H1 (cell line): ENCODE data around the gene NR0B1. TPM values are rescaled to one million over a fixed set of nuclear protein-coding genes. Genes with fewer than 3 reads are reported as not detected.

ENCODE experiments used
- CTCF ChIA-PET: fragments of 300-600 bp; sonication (Branson Sonifier 250); formaldehyde crosslinking; loops from one replicate; lab custom pipeline; 2021; ENCODE audit not compliant: partially characterized antibody; lab: Charles Lee
- POLR2A ChIA-PET: fragments of 300-600 bp; sonication (Branson Sonifier 250); formaldehyde crosslinking; loops from one replicate; lab custom pipeline; 2021; ENCODE audit warnings: inconsistent platforms; ENCODE audit not compliant: partially characterized antibody; lab: Charles Lee
- DNase-seq, 2 experiments: peaks; one replicate each; pipeline versions ENCODE4 v3.0.0 to v3.0.0-alpha.2; 2010 to 2022; ENCODE audit warnings: low spot score in 2 of 2, low read depth in 1 of 2, mixed read lengths in 1 of 2
- FAIRE-seq: peaks from 2 replicates; lab custom pipeline; 2011; peaks lifted over from hg19 to GRCh38; lab: Jason Lieb, UNC
- H2AFZ ChIP-seq: 2 replicates; pipeline ENCODE4 v1.8.1; 2012; ENCODE audit warnings: low read length, inconsistent platforms
- H2AK5ac ChIP-seq: 2 replicates; pipeline ENCODE4 v1.6.1; 2013; ENCODE audit warnings: low read depth, low read length
- H2BK120ac ChIP-seq: replicated peaks from 2 replicates; pipeline ENCODE3; 2013; ENCODE audit warnings: low read depth, low read length, inconsistent platforms
- H2BK12ac ChIP-seq: 2 replicates; pipeline ENCODE4 v1.6.1; 2013; ENCODE audit warnings: low read depth, low read length
- H2BK15ac ChIP-seq: 2 replicates; pipeline ENCODE4 v1.6.1; 2013; ENCODE audit warnings: low read length
- H2BK20ac ChIP-seq: 2 replicates; pipeline ENCODE4 v1.6.1; 2013; ENCODE audit warnings: low read length
- H2BK5ac ChIP-seq: 2 replicates; pipeline ENCODE4 v1.6.1; 2013; ENCODE audit warnings: low read depth, low read length
- H3K14ac ChIP-seq: 2 replicates; pipeline ENCODE4 v1.6.1; 2013; ENCODE audit warnings: inconsistent platforms; ENCODE audit not compliant: insufficient read length
- H3K18ac ChIP-seq: 2 replicates; pipeline ENCODE4 v1.6.1; 2013; ENCODE audit warnings: low read length; ENCODE audit errors: extremely low read depth
- H3K23ac ChIP-seq: 2 replicates; pipeline ENCODE4 v1.6.1; 2013; ENCODE audit warnings: inconsistent platforms; ENCODE audit not compliant: insufficient read length
- H3K23me2 ChIP-seq: 2 replicates; pipeline ENCODE4 v1.6.1; 2013; ENCODE audit warnings: low read depth, low read length
- H3K27ac ChIP-seq: 2 replicates; pipeline ENCODE4 v1.6.1; 2011; ENCODE audit warnings: low read depth, low read length, inconsistent platforms
- H3K27me3 ChIP-seq, 4 experiments: replicated peaks in 1 of 4; 1 replicate in 1 of 4; 2 replicates in 3 of 4; pipeline versions ENCODE4 v1.6.1 to v1.8.1; 2011 to 2013; ENCODE audit warnings: low read length in 3 of 4, mild to moderate bottlenecking in 3 of 4, inconsistent platforms in 2 of 4, mixed read lengths in 2 of 4, moderate library complexity in 1 of 4; ENCODE audit not compliant: control insufficient read depth in 3 of 4, insufficient read depth in 3 of 4; ENCODE audit errors: extremely low read depth in 1 of 4
- H3K36me3 ChIP-seq, 4 experiments: 2 replicates each; pipeline versions ENCODE4 v1.6.1 to v1.8.1; 2011 to 2013; ENCODE audit warnings: mild to moderate bottlenecking in 4 of 4, low read length in 3 of 4, moderate library complexity in 2 of 4, control low read depth in 1 of 4, inconsistent platforms in 1 of 4; ENCODE audit not compliant: insufficient read depth in 4 of 4, control insufficient read depth in 2 of 4
- H3K4ac ChIP-seq: replicated peaks from 2 replicates; pipeline ENCODE3; 2013; ENCODE audit warnings: low read length, low read depth, mixed read lengths, inconsistent platforms; ENCODE audit not compliant: insufficient read length
- H3K4me1 ChIP-seq, 4 experiments: replicated peaks in 1 of 4; 1 replicate in 1 of 4; 2 replicates in 3 of 4; pipeline versions ENCODE4 v1.6.1 to v1.8.1; 2011 to 2013; ENCODE audit warnings: low read length in 3 of 4, inconsistent platforms in 2 of 4, mixed read lengths in 1 of 4; ENCODE audit not compliant: insufficient read depth in 4 of 4, control insufficient read depth in 3 of 4
- H3K4me2 ChIP-seq, 2 experiments: 2 replicates each; pipeline versions ENCODE4 v1.6.1 to v1.8.1; 2011 to 2013; ENCODE audit warnings: low read depth in 2 of 2, low read length in 2 of 2, control low read depth in 1 of 2, inconsistent platforms in 1 of 2, mild to moderate bottlenecking in 1 of 2; ENCODE audit not compliant: insufficient read depth in 1 of 2
- H3K4me3 ChIP-seq, 4 experiments: fragments of 200-600, 300-600 bp in 1 of 4; sonication (generic), shearing (Covaris generic), sonication (Bioruptor Twin) in 1 of 4; 2 replicates each; pipeline versions ENCODE4 v1.5.1 to v1.8.1; 2011 to 2016; ENCODE audit warnings: low read length in 4 of 4, low read depth in 3 of 4, control low read depth in 2 of 4, inconsistent platforms in 2 of 4, mild to moderate bottlenecking in 2 of 4, mixed read lengths in 1 of 4, moderate library complexity in 1 of 4; ENCODE audit not compliant: insufficient read depth in 2 of 4; ENCODE audit errors: extremely low read depth in 1 of 4
- H3K56ac ChIP-seq: replicated peaks from 2 replicates; pipeline ENCODE3; 2013; ENCODE audit warnings: low read depth, mild to moderate bottlenecking, mixed read lengths, low read length, inconsistent platforms; ENCODE audit not compliant: insufficient read length
- H3K79me1 ChIP-seq: 2 replicates; pipeline ENCODE4 v1.6.1; 2013; ENCODE audit warnings: low read depth, low read length, control low read depth
- H3K79me2 ChIP-seq, 2 experiments: 2 replicates each; pipeline versions ENCODE4 v1.6.1 to v1.8.1; 2012 to 2013; ENCODE audit warnings: low read length in 2 of 2, mild to moderate bottlenecking in 2 of 2, inconsistent platforms in 1 of 2; ENCODE audit not compliant: insufficient read depth in 2 of 2, control insufficient read depth in 1 of 2
- H3K9ac ChIP-seq, 4 experiments: replicated peaks in 1 of 4; 1 replicate in 1 of 4; 2 replicates in 3 of 4; pipeline versions ENCODE4 v1.6.1 to v1.8.1; 2011 to 2013; ENCODE audit warnings: low read depth in 3 of 4, low read length in 3 of 4, control low read depth in 2 of 4, mild to moderate bottlenecking in 2 of 4, moderate library complexity in 2 of 4, inconsistent platforms in 1 of 4; ENCODE audit errors: extremely low read depth in 1 of 4
- H3K9me3 ChIP-seq, 2 experiments: 2 replicates each; pipeline versions ENCODE4 v1.6.1 to v1.8.1; 2012 to 2013; ENCODE audit warnings: mild to moderate bottlenecking in 2 of 2, moderate library complexity in 2 of 2, control low read depth in 1 of 2, inconsistent platforms in 1 of 2, low read depth in 1 of 2, low read length in 1 of 2, mixed read lengths in 1 of 2; ENCODE audit not compliant: insufficient read depth in 2 of 2
- H4K20me1 ChIP-seq, 2 experiments: replicated peaks in 1 of 2; 2 replicates each; pipeline versions ENCODE3 to v1.8.1; 2011 to 2013; ENCODE audit warnings: inconsistent platforms in 2 of 2, low read length in 2 of 2, mild to moderate bottlenecking in 1 of 2; ENCODE audit not compliant: insufficient read depth in 2 of 2, control insufficient read depth in 1 of 2
- H4K5ac ChIP-seq: 2 replicates; pipeline ENCODE4 v1.6.1; 2013; ENCODE audit warnings: low read length, low read depth, mixed read lengths, inconsistent platforms; ENCODE audit not compliant: insufficient read length
- H4K8ac ChIP-seq: 2 replicates; pipeline ENCODE4 v1.8.0; 2013; ENCODE audit warnings: mild to moderate bottlenecking, moderate library complexity, low read length, inconsistent platforms; ENCODE audit not compliant: insufficient read depth; ENCODE audit errors: extremely low read depth
- H4K91ac ChIP-seq: replicated peaks from 2 replicates; pipeline ENCODE3; 2013; ENCODE audit warnings: low read length, mixed read lengths, inconsistent platforms; ENCODE audit not compliant: insufficient read length
- ASH2L ChIP-seq: fragments of 200-600, 300-600 bp; sonication (generic); IDR thresholded peaks from one replicate; pipeline ENCODE4 v1.7.1; 2017; ENCODE audit warnings: low read length
- CBX5 ChIP-seq: fragments of 300-800, 300-1000 bp; sonication (generic); IDR thresholded peaks from 2 replicates; pipeline ENCODE4 v1.7.1; 2016; ENCODE audit warnings: antibody characterized with exemption, low read length, low read depth
- CBX8 ChIP-seq: fragments of 300-800, 300-1000 bp; sonication (generic); IDR thresholded peaks from 2 replicates; pipeline ENCODE4 v1.7.1; 2016; ENCODE audit warnings: low read depth, low read length, borderline replicate concordance
- CEBPB ChIP-seq: IDR thresholded peaks from 2 replicates; pipeline ENCODE4 v1.6.1; 2012; ENCODE audit warnings: low read depth, low read length
- CTBP2 ChIP-seq: IDR thresholded peaks from 2 replicates; pipeline ENCODE4 v1.7.0; 2011; ENCODE audit warnings: borderline replicate concordance, mild to moderate bottlenecking, moderate library complexity, mixed read lengths, low read length; ENCODE audit not compliant: insufficient read depth, insufficient read length
- JUN ChIP-seq: IDR thresholded peaks from 2 replicates; pipeline ENCODE4 v1.6.1; 2011; ENCODE audit warnings: low read depth, mild to moderate bottlenecking, improper control_type of control experiment, low read length
- KDM1A ChIP-seq: fragments of 200-600, 300-600 bp; sonication (generic); IDR thresholded peaks from 2 replicates; pipeline ENCODE4 v1.7.1; 2016; ENCODE audit warnings: mild to moderate bottlenecking, low read length, borderline replicate concordance
- KDM4A ChIP-seq: IDR thresholded peaks from one replicate; pipeline ENCODE4 v1.7.1; 2012; ENCODE audit warnings: low read depth, mild to moderate bottlenecking, moderate library complexity, low read length, inconsistent platforms; ENCODE audit not compliant: severe bottlenecking
- KDM5A ChIP-seq: fragments of 200-600 bp; IDR thresholded peaks from 2 replicates; pipeline ENCODE4 v1.7.1; 2012; ENCODE audit warnings: mild to moderate bottlenecking, low read length, inconsistent platforms, mixed read lengths
- MAX ChIP-seq: IDR thresholded peaks from 2 replicates; pipeline ENCODE4 v1.6.1; 2012; ENCODE audit warnings: inconsistent platforms
- RAD21 ChIP-seq, 2 experiments: IDR thresholded peaks in 1 of 2; conservative IDR thresholded peaks in 1 of 2; 2 replicates each; pipeline ENCODE4 v1.6.1; 2011; ENCODE audit warnings: low read depth in 2 of 2, low read length in 2 of 2, improper control_type of control experiment in 1 of 2, inconsistent platforms in 1 of 2, mild to moderate bottlenecking in 1 of 2, moderate library complexity in 1 of 2
- RBBP5 ChIP-seq: IDR thresholded peaks from 2 replicates; pipeline ENCODE4 v1.7.1; 2012; ENCODE audit warnings: low read depth, mild to moderate bottlenecking, inconsistent platforms, low read length, moderate library complexity, borderline replicate concordance
- SRF ChIP-seq: IDR thresholded peaks from 2 replicates; pipeline ENCODE4 v1.6.1; 2011; ENCODE audit warnings: mild to moderate bottlenecking, low read depth, low read length, moderate library complexity
- TAF1 ChIP-seq: IDR thresholded peaks from 2 replicates; pipeline ENCODE4 v1.6.1; 2011; ENCODE audit warnings: mild to moderate bottlenecking, low read depth, low read length
- ZNF274 ChIP-seq: IDR thresholded peaks from 2 replicates; pipeline ENCODE4 v1.7.0; 2012; ENCODE audit warnings: low read length, borderline replicate concordance; ENCODE audit errors: extremely low read depth
- WGBS, 2 experiments: shearing (Covaris generic) in 1 of 2; methylation state at CpG; one replicate each; pipeline versions ENCODE4 v1.1.6 to v1.1.7; 2013 to 2015; ENCODE audit warnings: low lambda C conversion rate in 2 of 2, mixed read lengths in 2 of 2, inconsistent platforms in 1 of 2, low coverage in 1 of 2, missing lambda C conversion rate in 1 of 2; ENCODE audit not compliant: insufficient replicate concordance in 2 of 2, insufficient coverage in 1 of 2, insufficient read length in 1 of 2; ENCODE audit errors: extremely low coverage in 1 of 2, missing lambda C conversion rate in 1 of 2; 5-methylcytosine and 5-hydroxymethylcytosine counted together
- polyA plus RNA-seq, 7 experiments: library from polyadenylated mRNA; depleted of rRNA in 3 of 7; stranded (reverse) in 5 of 7; unstranded in 2 of 7; fragments of >200 nt in 5 of 7; fragments of 200-250 nt in 2 of 7; gene quantifications; 1 replicate in 5 of 7; 2 replicates in 1 of 7; 4 replicates in 1 of 7; pipeline versions ENCODE4 v1.2.1 to v1.2.3, GENCODE V29; 2011 to 2013; ENCODE audit warnings: missing spikeins in 2 of 7, mixed read lengths in 2 of 7
- total RNA-seq: library from RNA; stranded (reverse); fragmentation: NEBNext Ultra II Directional; extraction: Animal tissue kit (Norgen Biotek cat#: 25700); gene quantifications from 2 replicates; pipeline ENCODE4 v1.2.1, GENCODE V29; 2021

NR0B1 gene
- total and polyA plus RNA-seq, 2 of the 8 experiments (the other 6 are each of a cell fraction or from before 2014, with no cell fraction given) = 0.24 to 0.26 TPM

DNA sequence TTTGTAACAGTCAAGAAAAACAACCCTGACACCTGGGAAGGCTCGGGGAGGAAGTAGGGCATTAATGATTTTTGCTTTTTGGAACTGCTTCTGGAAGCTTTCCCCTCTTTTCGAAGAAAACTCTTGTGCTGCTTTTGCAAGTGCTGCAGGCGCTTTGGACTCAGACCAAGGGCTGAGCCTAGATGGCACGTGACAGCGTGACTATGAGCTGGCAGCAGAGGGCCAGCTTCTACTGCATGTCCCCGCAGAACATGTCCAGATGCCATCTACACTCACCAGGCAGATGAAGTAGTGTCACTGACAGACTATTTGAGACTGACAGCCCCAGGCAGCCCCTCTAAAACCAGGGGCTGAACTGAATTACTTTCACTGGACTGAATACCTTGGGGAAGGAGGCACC lies 6.2 kb downstream of the NR0B1 start:
- ChIA-PET CTCF (no interaction called here), POLR2A (no interaction called here)
- H3K23ac ChIP-seq = no peak overlapping the region
- H3K4ac ChIP-seq = no peak overlapping the region
- 80% methylated on average over 6 of the region's 6 CpGs; no CpG with 5 or more reads in 1 of the 2 experiments for WGBS, 2 experiments
- no peaks in the 10 kb centered on the region for H3K79me2 ChIP-seq
- no peak overlapping the region for H4K8ac ChIP-seq
- no peak overlapping the region for H3K18ac ChIP-seq
- H4K20me1 ChIP-seq = peaks cover 0 to 1% of the 10 kb centered on the region in 2 experiments
- H3K79me1 ChIP-seq = no peaks in the 10 kb centered on the region
- FAIRE-seq (no peak), DNase-seq (no peak)
- H3K4me2 ChIP-seq = no peak overlapping the region
- no peak overlapping the region for H3K14ac ChIP-seq
- no peaks in the 10 kb centered on the region for H3K36me3 ChIP-seq
- H3K56ac ChIP-seq = no peak overlapping the region
- peaks cover 0 to 11% (median 7%) of the 10 kb centered on the region in 4 experiments; a peak in 5 of 7 replicates for H3K27me3 ChIP-seq
- H3K4me3 ChIP-seq = no peak overlapping the region
- TF ChIP-seq CTBP2 (no peak), CEBPB (no peak), RAD21 (IDR thresholded peaks at IDR 0.05 in 1 of 2, conservative IDR thresholded peaks at IDR 0.05 in 1 of 2; ENCODE audit: low read depth in 2 of 2, low read length in 2 of 2) (no peak), KDM1A (no peak), KDM5A (no peak), KDM4A (no peak), ZNF274 (no peak), JUN (no peak), RBBP5 (no peak), ASH2L (no peak), CBX5 (no peak), SRF (no peak), CBX8 (no peak), MAX (no peak), TAF1 (no peak)
- H3K9ac ChIP-seq = no peak overlapping the region
- no peak overlapping the region for H2AK5ac ChIP-seq
- H2BK120ac ChIP-seq = no peak overlapping the region
- no peaks in the 10 kb centered on the region for H3K9me3 ChIP-seq
- H2BK5ac ChIP-seq = no peak overlapping the region
- H2BK15ac ChIP-seq = no peak overlapping the region
- H4K5ac ChIP-seq = no peak overlapping the region
- H3K4me1 ChIP-seq = peaks cover 0 to 5% (median 2%) of the 10 kb centered on the region in 4 experiments; a peak in 4 of 7 replicates
- no peak overlapping the region for H2BK12ac ChIP-seq
- no peak overlapping the region for H4K91ac ChIP-seq
- H3K23me2 ChIP-seq = no peaks in the 10 kb centered on the region
- no peak overlapping the region for H2AFZ ChIP-seq
- H3K27ac ChIP-seq = no peak overlapping the region
- no peak overlapping the region for H2BK20ac ChIP-seq
